ENCODE data around the gene RECQL5.

DNA sequence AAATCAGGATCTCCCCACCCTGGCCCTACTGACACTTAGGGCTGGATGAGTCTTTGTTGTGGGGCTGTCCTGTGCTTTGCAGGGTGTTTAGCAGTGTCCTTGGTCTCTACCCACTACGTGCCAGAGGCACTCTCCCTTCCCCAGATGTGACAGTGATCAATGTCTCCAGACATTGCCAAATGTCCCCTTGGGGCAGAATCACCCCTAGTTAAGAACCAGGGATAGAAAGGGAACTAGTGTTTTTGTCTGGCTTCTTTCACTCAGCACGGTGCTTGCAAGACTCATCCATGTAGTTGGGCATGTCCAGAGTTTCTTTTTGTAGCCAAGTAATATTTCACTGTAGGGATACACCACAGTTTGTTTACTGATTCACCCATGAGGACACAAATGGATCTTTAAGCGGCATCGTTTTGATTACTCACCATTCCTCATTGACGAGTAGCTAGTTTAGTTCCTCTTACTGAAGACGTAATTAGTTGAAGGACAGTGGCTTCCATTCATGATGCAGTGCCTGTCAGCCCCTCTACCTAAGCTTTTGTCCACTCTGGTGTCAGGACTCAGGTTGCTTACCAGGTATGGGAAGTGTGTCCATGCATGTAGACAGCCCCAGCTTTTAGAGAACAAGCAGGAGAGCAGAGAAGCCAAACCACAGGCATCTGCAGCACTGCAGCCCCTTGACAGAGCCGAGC lies 28.3 kb upstream of the RECQL5 start:
- TF ChIP-seq, protein P1, sequence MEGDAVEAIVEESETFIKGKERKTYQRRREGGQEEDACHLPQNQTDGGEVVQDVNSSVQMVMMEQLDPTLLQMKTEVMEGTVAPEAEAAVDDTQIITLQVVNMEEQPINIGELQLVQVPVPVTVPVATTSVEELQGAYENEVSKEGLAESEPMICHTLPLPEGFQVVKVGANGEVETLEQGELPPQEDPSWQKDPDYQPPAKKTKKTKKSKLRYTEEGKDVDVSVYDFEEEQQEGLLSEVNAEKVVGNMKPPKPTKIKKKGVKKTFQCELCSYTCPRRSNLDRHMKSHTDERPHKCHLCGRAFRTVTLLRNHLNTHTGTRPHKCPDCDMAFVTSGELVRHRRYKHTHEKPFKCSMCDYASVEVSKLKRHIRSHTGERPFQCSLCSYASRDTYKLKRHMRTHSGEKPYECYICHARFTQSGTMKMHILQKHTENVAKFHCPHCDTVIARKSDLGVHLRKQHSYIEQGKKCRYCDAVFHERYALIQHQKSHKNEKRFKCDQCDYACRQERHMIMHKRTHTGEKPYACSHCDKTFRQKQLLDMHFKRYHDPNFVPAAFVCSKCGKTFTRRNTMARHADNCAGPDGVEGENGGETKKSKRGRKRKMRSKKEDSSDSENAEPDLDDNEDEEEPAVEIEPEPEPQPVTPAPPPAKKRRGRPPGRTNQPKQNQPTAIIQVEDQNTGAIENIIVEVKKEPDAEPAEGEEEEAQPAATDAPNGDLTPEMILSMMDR (IDR thresholded peaks at IDR 0.05): no peak
- no peak for TF ChIP-seq EZH2 (IDR thresholded peaks at IDR 0.05; ENCODE audit: borderline replicate concordance, insufficient read depth, low read depth, low read length, poor library complexity, severe bottlenecking)
